ENCODE data around the gene BTLA.
"Not testable (repeated sequence)": the region's sequence is repeated elsewhere in the genome, so short reads cannot be mapped to it uniquely, and the experiment has no call there.

BTLA gene

GRCh38 chr3:112481302-112481721, 18.0 kb downstream of the BTLA start:
- Histone ChIP-seq H3K9me3 (ENCODE audit: low read length) (no peaks in the 10 kb centered on the region), H3K4me3 (ENCODE audit: low read length) (no peak overlapping the region), H3K36me3 (ENCODE audit: insufficient read depth, low read length) (no peaks in the 10 kb centered on the region), H3K4me1 (ENCODE audit: insufficient read depth, low read length) (no peaks in the 10 kb centered on the region), H2AFZ (ENCODE audit: low read depth, low read length) (no peak overlapping the region), H3K27me3 (ENCODE audit: insufficient read depth, low read length) (no peaks in the 10 kb centered on the region)

GRCh38 chr3:112477891-112478290, 21.4 kb downstream of the BTLA start:
- Histone ChIP-seq H3K9me3 (ENCODE audit: low read length) (no peaks in the 10 kb centered on the region), H3K36me3 (ENCODE audit: insufficient read depth, low read length) (no peaks in the 10 kb centered on the region), H3K4me3 (ENCODE audit: low read length) (no peak overlapping the region), H2AFZ (ENCODE audit: low read depth, low read length) (no peak overlapping the region), H3K27me3 (ENCODE audit: insufficient read depth, low read length) (no peaks in the 10 kb centered on the region), H3K4me1 (ENCODE audit: insufficient read depth, low read length) (no peaks in the 10 kb centered on the region)

GRCh38 chr3:112476346-112476745, 22.9 kb downstream of the BTLA start:
- Histone ChIP-seq H3K4me3 (ENCODE audit: low read length) (no peak overlapping the region), H3K4me1 (ENCODE audit: insufficient read depth, low read length) (no peaks in the 10 kb centered on the region), H3K9me3 (ENCODE audit: low read length) (no peaks in the 10 kb centered on the region), H2AFZ (ENCODE audit: low read depth, low read length) (no peak overlapping the region), H3K27me3 (ENCODE audit: insufficient read depth, low read length) (no peaks in the 10 kb centered on the region), H3K36me3 (ENCODE audit: insufficient read depth, low read length) (no peaks in the 10 kb centered on the region)

- H2AFZ ChIP-seq (ENCODE audit: low read depth, low read length), result no peak overlapping the region
- no peaks in the 10 kb centered on the region for H3K36me3 ChIP-seq (ENCODE audit: insufficient read depth, low read length)
- H3K4me1 ChIP-seq (ENCODE audit: insufficient read depth, low read length), result no peaks in the 10 kb centered on the region
- H3K4me3 ChIP-seq (ENCODE audit: low read length), result no peak overlapping the region
- H3K9me3 ChIP-seq (ENCODE audit: low read length), result no peaks in the 10 kb centered on the region
- no peaks in the 10 kb centered on the region for H3K27me3 ChIP-seq (ENCODE audit: insufficient read depth, low read length)
These were observed 24.5 kb downstream of the BTLA start for GRCh38 chr3:112474796-112475195.

DNA sequence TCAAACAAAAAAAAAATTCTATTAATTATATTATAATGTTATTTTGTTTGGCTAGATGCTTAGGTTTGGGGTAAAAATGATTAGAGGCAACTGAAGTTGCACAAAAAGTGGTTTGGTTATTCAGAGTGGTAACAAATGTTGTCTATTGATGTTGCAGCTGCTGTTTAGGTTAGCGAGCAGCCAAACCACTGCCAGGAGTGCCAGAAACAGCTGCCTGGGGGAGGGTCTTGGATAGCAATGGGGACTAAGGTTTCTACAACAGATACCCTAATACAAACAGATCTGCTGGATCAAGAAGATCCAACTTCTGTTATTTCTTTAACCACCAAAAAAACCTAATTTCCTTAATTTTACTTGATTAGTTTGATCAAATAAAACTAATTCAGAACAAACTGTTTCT, 26.6 kb downstream of the BTLA start:
- no peak overlapping the region for H3K4me3 ChIP-seq (ENCODE audit: low read length)
- H3K4me1 ChIP-seq (ENCODE audit: insufficient read depth, low read length), result no peaks in the 10 kb centered on the region
- H3K9me3 ChIP-seq (ENCODE audit: low read length), result no peaks in the 10 kb centered on the region
- no peaks in the 10 kb centered on the region for H3K27me3 ChIP-seq (ENCODE audit: insufficient read depth, low read length)
- H2AFZ ChIP-seq (ENCODE audit: low read depth, low read length), result no peak overlapping the region
- no peaks in the 10 kb centered on the region for H3K36me3 ChIP-seq (ENCODE audit: insufficient read depth, low read length)

GRCh38 chr3:112471596-112472325, 27.5 kb downstream of the BTLA start:
- H3K27me3 ChIP-seq (ENCODE audit: insufficient read depth, low read length), result no peaks in the 10 kb centered on the region
- no peak overlapping the region for H3K4me3 ChIP-seq (ENCODE audit: low read length)
- H3K36me3 ChIP-seq (ENCODE audit: insufficient read depth, low read length), result no peaks in the 10 kb centered on the region
- H3K4me1 ChIP-seq (ENCODE audit: insufficient read depth, low read length), result no peaks in the 10 kb centered on the region
- no peak overlapping the region for H2AFZ ChIP-seq (ENCODE audit: low read depth, low read length)
- H3K9me3 ChIP-seq (ENCODE audit: low read length), result no peaks in the 10 kb centered on the region

DNA sequence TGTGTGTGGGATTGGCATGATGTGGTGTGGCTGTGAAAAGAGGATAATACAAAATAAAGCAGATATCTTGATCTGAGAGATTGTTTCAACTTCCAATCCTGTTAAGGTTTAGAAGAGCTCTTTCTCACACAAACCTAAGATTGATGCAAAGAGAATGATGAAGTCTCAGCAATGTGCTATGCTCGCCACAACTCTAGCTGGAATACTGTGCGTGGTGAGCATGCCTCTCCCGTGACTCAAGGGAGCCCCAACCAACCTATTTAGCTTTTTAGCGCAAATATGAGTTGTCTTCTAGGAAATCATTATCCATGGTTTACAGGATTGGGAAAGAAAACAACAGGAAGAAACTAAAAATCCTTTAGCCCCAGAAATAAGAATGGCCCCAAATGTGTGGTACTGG, 28.5 kb downstream of the BTLA start:
- Histone ChIP-seq H3K4me3 (ENCODE audit: low read length) (no peak overlapping the region), H3K27me3 (ENCODE audit: insufficient read depth, low read length) (no peaks in the 10 kb centered on the region), H2AFZ (ENCODE audit: low read depth, low read length) (no peak overlapping the region), H3K9me3 (ENCODE audit: low read length) (no peaks in the 10 kb centered on the region), H3K36me3 (ENCODE audit: insufficient read depth, low read length) (no peaks in the 10 kb centered on the region), H3K4me1 (ENCODE audit: insufficient read depth, low read length) (peaks cover 3% of the 10 kb centered on the region)

DNA sequence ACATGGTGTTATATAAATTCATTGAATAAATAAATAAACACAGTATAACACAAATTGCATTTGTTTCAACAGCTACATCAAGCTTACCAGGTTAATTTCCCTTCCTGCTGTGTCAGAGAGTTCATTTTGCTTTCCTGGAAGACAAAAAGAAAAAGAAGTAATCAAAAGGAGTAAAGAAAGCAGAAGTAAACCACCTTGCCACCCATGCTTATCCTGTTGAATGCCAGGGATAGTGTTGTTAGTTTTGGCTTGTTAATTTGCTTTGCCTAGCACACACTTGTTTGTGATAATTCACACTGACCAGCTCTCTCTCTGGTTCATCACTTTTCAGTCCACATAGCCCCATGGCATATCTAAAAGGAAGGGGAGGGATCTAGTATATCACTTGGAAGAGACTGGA, 29.6 kb downstream of the BTLA start:
- Histone ChIP-seq H3K4me3 (ENCODE audit: low read length) (no peak overlapping the region), H3K4me1 (ENCODE audit: insufficient read depth, low read length) (peaks cover 3% of the 10 kb centered on the region), H2AFZ (ENCODE audit: low read depth, low read length) (no peak overlapping the region), H3K27me3 (ENCODE audit: insufficient read depth, low read length) (no peaks in the 10 kb centered on the region), H3K36me3 (ENCODE audit: insufficient read depth, low read length) (no peaks in the 10 kb centered on the region), H3K9me3 (ENCODE audit: low read length) (no peaks in the 10 kb centered on the region)

DNA sequence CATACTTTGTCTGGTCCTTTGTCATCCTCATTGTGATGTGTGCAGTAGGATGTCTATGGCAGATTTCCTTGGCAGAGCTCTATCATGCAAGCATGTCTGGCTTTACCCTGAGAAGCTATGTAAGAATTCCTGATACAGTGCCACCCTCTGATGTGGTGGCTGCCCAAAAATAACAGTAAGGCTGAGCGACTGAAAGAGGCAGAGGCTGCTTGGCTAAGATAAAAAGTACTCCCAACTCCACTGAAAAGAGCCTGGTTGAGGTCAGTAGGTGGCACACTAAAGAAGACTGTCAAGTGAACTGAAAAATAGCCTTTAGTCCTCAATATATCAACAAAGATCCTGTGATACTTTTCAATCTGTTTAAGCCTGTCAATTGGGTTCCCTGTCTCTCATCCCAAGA, 31.7 kb downstream of the BTLA start:
- Histone ChIP-seq H3K36me3 (ENCODE audit: insufficient read depth, low read length) (no peaks in the 10 kb centered on the region), H3K4me1 (ENCODE audit: insufficient read depth, low read length) (peaks cover 3% of the 10 kb centered on the region), H3K27me3 (ENCODE audit: insufficient read depth, low read length) (no peaks in the 10 kb centered on the region), H3K4me3 (ENCODE audit: low read length) (no peak overlapping the region), H2AFZ (ENCODE audit: low read depth, low read length) (no peak overlapping the region), H3K9me3 (ENCODE audit: low read length) (no peaks in the 10 kb centered on the region)

DNA sequence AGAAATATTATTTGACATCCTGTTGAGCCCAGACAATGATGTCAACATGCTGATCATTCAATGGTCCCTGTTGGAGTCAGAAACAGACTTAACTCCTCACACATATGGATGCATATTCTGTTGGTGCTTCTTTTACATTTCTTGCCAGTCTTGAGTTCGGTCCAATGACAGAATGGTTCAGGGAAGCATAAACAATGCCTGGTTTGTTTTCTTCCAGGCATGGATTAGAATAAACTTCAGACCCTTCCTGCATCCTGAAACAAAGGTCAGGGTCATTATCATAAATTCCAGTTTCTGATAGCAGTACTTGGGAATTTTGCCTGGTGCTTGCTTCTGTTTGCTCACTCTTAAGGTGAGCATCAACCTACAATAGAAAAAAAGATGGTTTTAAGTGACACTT, 33.3 kb downstream of the BTLA start:
- H3K4me3 ChIP-seq (ENCODE audit: low read length), result no peak overlapping the region
- no peaks in the 10 kb centered on the region for H3K27me3 ChIP-seq (ENCODE audit: insufficient read depth, low read length)
- H3K4me1 ChIP-seq (ENCODE audit: insufficient read depth, low read length), result peaks cover 3% of the 10 kb centered on the region
- H3K36me3 ChIP-seq (ENCODE audit: insufficient read depth, low read length), result no peaks in the 10 kb centered on the region
- H2AFZ ChIP-seq (ENCODE audit: low read depth, low read length), result no peak overlapping the region
- H3K9me3 ChIP-seq (ENCODE audit: low read length), result no peaks in the 10 kb centered on the region

DNA sequence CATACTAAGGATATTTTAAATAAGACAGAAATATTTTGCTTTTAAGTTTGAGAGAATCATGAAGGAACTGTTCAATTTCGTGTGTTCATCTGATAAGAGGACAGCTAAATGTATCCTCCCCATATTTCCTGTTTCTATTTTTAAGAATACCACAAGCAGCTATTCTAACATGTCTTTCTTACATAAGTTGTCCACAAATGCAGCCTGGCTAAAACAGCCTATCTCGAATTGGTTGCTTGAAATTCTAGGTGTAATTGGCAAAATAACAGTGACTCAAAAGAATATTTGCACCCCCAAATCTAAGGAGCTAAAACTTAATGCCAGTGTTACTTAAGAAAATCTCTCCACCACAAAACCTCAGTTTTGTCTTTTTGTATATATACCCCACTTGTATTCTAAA, 35.0 kb downstream of the BTLA start:
- H3K4me1 ChIP-seq (ENCODE audit: insufficient read depth, low read length), result peaks cover 3% of the 10 kb centered on the region
- H3K4me3 ChIP-seq (ENCODE audit: low read length), result no peak overlapping the region
- H3K9me3 ChIP-seq (ENCODE audit: low read length), result no peaks in the 10 kb centered on the region
- H3K36me3 ChIP-seq (ENCODE audit: insufficient read depth, low read length), result no peaks in the 10 kb centered on the region
- H2AFZ ChIP-seq (ENCODE audit: low read depth, low read length), result no peak overlapping the region
- H3K27me3 ChIP-seq (ENCODE audit: insufficient read depth, low read length), result no peaks in the 10 kb centered on the region

DNA sequence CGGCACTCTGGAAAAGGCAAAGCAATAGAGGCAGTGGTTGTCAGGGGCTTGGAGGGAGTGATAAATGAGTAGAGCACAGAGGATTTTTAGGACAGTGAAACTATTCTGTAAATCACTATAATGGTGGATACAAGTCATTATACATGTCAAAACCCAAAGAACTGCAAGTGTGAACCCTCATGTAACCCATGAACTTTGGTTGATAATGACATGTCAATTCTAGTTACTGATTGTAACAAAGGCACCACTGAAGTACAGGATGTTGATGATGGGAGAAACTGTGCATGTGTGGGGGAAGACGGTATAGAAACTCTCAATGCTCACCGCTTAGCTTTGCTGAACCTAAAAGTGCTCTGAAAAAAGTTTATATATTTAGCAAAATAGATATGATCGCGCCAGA, 36.0 kb downstream of the BTLA start:
- Histone ChIP-seq H3K4me3 (ENCODE audit: low read length) (no peak overlapping the region), H3K36me3 (ENCODE audit: insufficient read depth, low read length) (no peaks in the 10 kb centered on the region), H3K4me1 (ENCODE audit: insufficient read depth, low read length) (peaks cover 3% of the 10 kb centered on the region), H3K9me3 (ENCODE audit: low read length) (no peaks in the 10 kb centered on the region), H2AFZ (ENCODE audit: low read depth, low read length) (no peak overlapping the region), H3K27me3 (ENCODE audit: insufficient read depth, low read length) (no peaks in the 10 kb centered on the region)

DNA sequence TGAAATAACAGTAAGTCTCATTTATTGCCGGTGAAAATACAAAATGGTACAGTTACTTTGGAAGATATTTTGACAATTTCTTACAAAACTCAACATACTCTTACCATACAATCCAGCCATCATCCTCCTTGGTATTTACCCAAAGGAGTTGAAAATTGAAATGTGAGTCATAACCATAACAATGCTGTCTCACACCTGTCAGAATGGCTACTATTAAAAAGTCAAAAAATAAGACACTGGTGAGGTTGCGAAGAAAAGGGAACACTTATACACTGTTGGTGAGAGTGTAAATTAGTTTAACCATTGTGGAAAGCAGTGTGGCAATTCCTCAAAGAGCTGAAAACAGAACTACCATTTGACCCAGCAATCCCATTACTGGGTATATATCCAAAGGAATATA, 37.5 kb downstream of the BTLA start:
- not testable (repeated sequence) for H3K36me3 ChIP-seq (ENCODE audit: insufficient read depth, low read length); H3K4me3 ChIP-seq (ENCODE audit: low read length); H3K4me1 ChIP-seq (ENCODE audit: insufficient read depth, low read length); H3K9me3 ChIP-seq (ENCODE audit: low read length); H2AFZ ChIP-seq (ENCODE audit: low read depth, low read length); H3K27me3 ChIP-seq (ENCODE audit: insufficient read depth, low read length)

GRCh38 chr3:112460519-112461195, 38.6 kb downstream of the BTLA start:
- H3K4me1 ChIP-seq (ENCODE audit: insufficient read depth, low read length), result no peaks in the 10 kb centered on the region
- H2AFZ ChIP-seq (ENCODE audit: low read depth, low read length), result no peak overlapping the region
- H3K9me3 ChIP-seq (ENCODE audit: low read length), result no peaks in the 10 kb centered on the region
- H3K36me3 ChIP-seq (ENCODE audit: insufficient read depth, low read length), result no peaks in the 10 kb centered on the region
- H3K4me3 ChIP-seq (ENCODE audit: low read length), result no peak overlapping the region
- H3K27me3 ChIP-seq (ENCODE audit: insufficient read depth, low read length), result no peaks in the 10 kb centered on the region

Data from neuron (in vitro differentiated cells).